GM12872 (cell line): ENCODE measurements around the gene SRRD.

ENCODE experiments used
- TF ChIP-seq, protein P1 (sequence below): IDR thresholded peaks from 3 replicates; pipeline ENCODE4 v1.5.1; 2011; ENCODE audit warnings: low read depth, mild to moderate bottlenecking, low read length, moderate library complexity; ENCODE audit not compliant: insufficient read depth

The SRRD gene

DNA sequence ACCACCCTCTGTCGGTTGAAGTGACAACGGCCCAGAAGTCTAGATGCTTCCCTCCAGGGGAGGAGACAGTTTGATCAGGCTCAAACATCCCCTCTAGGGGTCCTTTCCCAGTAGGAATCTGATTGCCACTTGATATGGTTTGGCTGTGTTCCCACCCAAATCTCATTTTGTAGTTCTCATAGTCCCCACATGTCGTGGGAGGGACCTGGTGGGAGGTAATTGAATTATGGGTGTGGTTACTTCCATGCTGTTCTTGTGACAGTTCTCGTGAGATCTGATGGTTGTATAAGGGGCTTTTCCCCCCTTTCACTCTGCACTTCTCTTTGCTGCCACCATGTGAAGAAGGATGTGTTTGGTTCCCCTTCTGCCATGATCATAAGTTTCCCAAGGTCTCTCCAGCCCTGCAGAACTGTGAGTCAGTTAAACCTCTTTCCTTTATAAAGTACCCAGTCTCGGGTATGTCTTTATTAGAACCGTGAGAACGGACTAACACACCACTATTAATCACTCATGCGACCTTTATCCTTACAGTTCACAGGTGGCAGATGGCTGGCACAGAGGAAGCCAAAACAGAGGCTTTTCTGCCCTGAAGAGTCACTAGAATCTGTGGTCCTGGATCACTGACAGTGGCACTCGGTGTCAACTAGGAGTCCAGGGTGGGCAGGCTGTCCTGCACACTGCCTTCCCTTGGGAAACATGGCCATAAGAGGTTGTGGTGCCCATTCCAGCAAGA lies 33.1 kb upstream of the SRRD start:
- TF ChIP-seq, protein P1, sequence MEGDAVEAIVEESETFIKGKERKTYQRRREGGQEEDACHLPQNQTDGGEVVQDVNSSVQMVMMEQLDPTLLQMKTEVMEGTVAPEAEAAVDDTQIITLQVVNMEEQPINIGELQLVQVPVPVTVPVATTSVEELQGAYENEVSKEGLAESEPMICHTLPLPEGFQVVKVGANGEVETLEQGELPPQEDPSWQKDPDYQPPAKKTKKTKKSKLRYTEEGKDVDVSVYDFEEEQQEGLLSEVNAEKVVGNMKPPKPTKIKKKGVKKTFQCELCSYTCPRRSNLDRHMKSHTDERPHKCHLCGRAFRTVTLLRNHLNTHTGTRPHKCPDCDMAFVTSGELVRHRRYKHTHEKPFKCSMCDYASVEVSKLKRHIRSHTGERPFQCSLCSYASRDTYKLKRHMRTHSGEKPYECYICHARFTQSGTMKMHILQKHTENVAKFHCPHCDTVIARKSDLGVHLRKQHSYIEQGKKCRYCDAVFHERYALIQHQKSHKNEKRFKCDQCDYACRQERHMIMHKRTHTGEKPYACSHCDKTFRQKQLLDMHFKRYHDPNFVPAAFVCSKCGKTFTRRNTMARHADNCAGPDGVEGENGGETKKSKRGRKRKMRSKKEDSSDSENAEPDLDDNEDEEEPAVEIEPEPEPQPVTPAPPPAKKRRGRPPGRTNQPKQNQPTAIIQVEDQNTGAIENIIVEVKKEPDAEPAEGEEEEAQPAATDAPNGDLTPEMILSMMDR, result no peak

DNA sequence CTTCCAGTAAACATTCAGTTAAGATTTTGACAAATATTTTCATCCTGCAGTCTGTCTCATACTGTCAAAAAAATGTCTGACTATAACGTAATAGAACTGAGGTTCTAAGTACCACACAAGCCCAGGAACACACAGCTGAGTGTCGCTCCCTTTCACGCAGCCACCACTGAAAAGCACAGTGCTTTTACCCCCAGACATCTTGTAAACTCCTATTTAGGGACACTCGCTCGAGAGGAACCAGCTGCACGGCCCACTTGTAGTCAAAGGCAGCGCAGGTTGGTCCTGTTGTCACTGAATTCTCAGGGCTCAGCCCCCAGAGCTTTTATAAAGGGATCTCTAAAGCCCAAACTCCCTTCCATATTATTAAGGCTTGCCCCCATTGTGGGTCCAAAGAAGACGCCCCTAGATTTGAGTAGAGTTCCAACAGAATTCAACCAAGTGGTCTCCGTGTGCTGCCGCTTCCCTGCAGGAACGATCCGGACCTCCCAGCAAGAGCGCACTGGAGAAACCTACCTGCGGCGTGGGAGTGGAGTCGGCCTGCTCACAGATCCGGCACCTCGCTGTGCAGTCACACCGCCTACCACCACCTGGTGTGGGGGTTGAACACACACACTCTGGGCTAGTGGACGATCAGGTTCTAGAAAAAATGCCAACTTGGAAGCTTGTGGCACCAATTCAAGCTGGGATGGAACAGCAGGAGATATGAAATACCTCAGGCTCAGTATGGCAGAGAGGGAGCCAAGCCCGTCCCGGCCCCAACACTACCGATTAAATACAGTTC lies 31.3 kb upstream of the SRRD start:
- TF ChIP-seq, protein P1, result no peak

DNA sequence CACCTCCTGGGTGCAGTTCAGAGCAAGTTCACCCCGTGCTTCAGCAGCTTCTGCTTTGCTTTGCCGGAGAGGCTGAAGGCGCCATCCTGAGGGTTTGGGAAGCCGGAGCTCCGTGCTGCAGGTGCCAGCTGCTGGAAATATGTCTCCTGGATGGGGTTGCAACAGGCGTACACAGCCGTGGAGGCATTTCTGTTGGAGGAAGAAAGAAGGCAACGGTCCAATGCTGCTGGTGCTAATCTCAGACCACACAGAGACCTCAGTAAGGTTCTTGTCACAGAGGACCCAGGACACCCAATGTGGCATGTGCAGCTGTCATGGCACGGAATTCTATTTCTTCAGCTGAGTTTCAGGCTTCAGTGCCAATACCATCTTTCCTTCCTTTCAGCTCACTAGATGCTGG lies 30.5 kb upstream of the SRRD start:
- TF ChIP-seq, protein P1, result no peak

DNA sequence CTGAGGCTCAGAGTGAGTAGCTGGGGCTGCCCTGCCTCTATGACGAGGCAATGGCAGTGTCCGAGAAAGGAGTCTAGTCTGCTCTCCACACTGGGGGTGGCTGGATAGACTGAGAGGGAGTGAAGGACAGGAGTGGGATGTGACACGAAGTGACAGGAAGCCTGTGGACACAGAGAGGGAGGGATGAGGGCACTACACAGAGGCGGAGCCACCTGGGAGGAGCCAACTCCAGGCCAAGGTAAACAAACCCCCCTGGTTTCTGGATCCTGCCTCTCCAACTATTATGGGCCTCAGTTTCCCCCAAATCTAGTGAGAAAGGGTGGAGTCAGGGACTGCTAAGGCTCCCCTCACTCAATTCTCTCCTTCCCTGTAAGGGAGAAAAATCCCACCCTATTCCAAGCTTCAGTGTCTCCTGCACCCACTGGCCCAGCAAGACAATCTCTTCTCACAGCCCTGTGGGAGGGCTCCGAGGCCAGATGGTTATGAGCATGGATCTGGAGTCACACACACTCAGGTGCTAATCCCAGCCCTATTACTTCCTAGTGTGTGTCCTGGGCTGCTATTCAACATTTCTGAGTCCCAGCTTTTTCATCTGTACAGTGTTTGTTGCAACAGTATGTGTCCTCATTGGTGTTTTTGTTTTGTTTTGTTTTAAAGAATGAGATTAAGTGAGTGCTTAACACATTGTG lies 29.7 kb upstream of the SRRD start:
- TF ChIP-seq, protein P1, result no peak

DNA sequence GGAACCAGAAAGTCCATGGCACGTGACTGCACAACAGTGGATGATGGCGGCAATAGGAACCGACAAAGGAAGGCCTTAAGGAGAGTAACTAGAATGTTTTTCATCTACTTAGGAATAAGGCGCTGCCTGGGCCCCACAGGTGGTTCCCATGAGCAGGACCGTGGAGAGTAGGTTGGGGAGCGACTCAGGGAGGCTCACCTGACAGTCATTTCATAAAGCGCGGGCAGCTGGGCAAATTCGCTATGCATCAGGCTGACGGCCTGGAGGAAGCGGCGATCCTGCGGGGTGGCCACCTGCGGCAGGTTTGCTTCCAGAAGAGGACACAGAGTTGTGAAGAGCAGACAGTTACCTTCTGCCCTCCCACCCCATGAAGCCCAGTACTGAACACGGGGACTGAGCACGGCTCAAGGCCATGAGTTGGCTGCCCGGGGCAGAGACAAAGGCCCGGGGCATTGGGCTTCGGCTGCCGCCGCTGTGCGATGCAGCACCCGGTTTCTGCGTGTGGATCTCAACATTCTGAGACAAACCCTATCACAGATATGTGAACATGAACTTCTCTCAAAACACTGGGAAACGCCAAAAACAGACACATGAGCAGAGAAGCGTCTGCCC lies 25.9 kb upstream of the SRRD start:
- TF ChIP-seq, protein P1, result no peak

DNA sequence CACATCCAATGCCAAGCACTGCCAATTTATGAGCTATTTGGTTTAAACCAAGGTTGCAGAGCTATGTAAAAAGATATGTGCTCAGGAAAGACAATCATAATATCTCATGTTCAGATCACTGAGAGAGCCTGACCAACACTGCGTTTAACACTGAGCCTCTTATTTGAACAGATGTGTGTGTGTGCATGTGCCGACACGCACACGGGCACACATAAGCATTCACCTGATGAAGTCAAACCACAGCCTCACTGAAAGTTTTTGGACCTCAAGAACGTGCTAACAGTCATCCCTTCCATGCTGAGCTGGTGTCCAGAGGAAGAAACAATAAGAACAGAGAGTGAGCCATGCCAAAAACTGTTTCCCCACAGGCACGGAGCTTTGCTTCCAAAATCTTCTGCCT lies 23.5 kb upstream of the SRRD start:
- TF ChIP-seq, protein P1, result no peak
